ENCODE data around the gene FNDC3A.

GRCh38 chr13:49240017-49240416, 264.3 kb downstream of the FNDC3A start:
- TF ChIP-seq CTCF (IDR thresholded peaks at IDR 0.05; ENCODE audit: insufficient read depth, low read length, poor library complexity, severe bottlenecking) (peak; percentile 29), EZH2phosphoT487 (conservative IDR thresholded peaks at IDR 0.05; ENCODE audit: low read length) (no peak)
